ENCODE measurements around the gene CISH. TPM values are rescaled to one million over a fixed set of nuclear protein-coding genes. Genes with fewer than 3 reads are reported as not detected.

Gene CISH
- total RNA-seq, 1 experiment from 2014 or later: 1.6 TPM

GRCh38 chr3:50617911-50618481 is 6.4 kb upstream of the CISH start:
- no peak for TF ChIP-seq CTCF (IDR thresholded peaks at IDR 0.05; ENCODE audit: unreplicated experiment)
- Mint-ChIP-seq H3K4me1 (ENCODE audit: low read depth, unreplicated experiment) (peaks cover 30% of the 10 kb centered on the region), H3K27ac (ENCODE audit: unreplicated experiment) (no peak overlapping the region), H3K27me3 (ENCODE audit: unreplicated experiment) (peaks cover under 1% of the 10 kb centered on the region), H3K4me3 (ENCODE audit: low read depth, unreplicated experiment) (peak overlapping the region; percentile 95), H3K36me3 (ENCODE audit: insufficient read depth, unreplicated experiment) (peaks cover 26% of the 10 kb centered on the region), H3K9me3 (ENCODE audit: low read depth, unreplicated experiment) (no peaks in the 10 kb centered on the region)
- CTCF ChIA-PET: interaction anchor here (1.1 to 1.3 kb wide), 3 partner anchors 9 to 35 kb away, joined by 3 to 5 read pairs (median 4); no protein-coding TSS in a partner anchor
- no peak for DNase-seq
- no TSS peak for BruUV-seq (replicated peaks)
- intact Hi-C loops (cut with micrococcal nuclease; ENCODE audit: unreplicated experiment): loop anchor here (2.0 to 5.0 kb wide), 3 partner anchors 267 to 769 kb away; partner anchors contain the start of gene MANF

DNA sequence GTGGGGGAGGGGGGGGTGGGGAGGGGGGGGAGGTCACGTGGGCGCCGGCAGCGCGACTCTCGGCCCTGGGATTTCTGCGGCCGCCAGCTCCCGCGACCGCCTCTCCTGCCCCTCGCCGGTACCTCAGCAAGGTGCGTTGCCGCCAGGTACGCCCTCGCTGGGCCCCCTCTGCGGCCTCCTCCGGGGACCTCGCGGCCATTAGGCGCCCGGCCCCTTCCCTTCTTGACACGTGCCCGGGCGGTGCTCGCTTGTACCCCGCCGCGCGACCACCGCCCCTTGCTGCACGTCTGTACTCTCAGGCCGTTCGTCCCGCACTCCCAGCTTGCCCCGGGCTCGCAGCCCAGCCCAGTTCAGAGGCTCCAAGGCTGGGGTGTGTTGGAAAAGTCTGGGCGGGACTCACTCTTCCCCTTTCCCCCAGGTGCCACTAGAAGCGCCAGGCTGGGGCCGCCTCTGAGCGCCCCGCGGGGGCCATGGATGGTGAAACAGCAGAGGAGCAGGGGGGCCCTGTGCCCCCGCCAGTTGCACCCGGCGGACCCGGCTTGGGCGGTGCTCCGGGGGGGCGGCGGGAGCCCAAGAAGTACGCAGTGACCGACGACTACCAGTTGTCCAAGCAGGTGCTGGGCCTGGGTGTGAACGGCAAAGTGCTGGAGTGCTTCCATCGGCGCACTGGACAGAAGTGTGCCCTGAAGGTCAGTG is 5.7 kb upstream of the CISH start, which contains the start of gene MAPKAPK3:
Gene MAPKAPK3 (plus strand): TSS at position 56 of the 696 bp plus-strand sequence. CDS start 415 bp downstream, at position 471.
- DNase-seq: peak; percentile 37
- CTCF ChIA-PET: interaction anchor here (1.1 to 2.0 kb wide), 11 partner anchors 10 to 882 kb away, joined by 3 to 56 read pairs (median 6); partner anchors contain the start of genes DCAF1 and HEMK1
- BruUV-seq (replicated peaks): no TSS peak
- no peak for TF ChIP-seq CTCF (IDR thresholded peaks at IDR 0.05; ENCODE audit: unreplicated experiment)
- peaks cover 8% of the 10 kb centered on the region for H3K27me3 Mint-ChIP-seq (ENCODE audit: unreplicated experiment)
- peaks cover 36% of the 10 kb centered on the region for H3K4me1 Mint-ChIP-seq (ENCODE audit: low read depth, unreplicated experiment)
- intact Hi-C loops (cut with micrococcal nuclease; ENCODE audit: unreplicated experiment): loop anchor here (2.0 to 5.0 kb wide), 3 partner anchors 268 to 770 kb away; partner anchors contain the start of gene MANF
- H3K9me3 Mint-ChIP-seq (ENCODE audit: low read depth, unreplicated experiment): no peaks in the 10 kb centered on the region
- H3K4me3 Mint-ChIP-seq (ENCODE audit: low read depth, unreplicated experiment): peak within 1 kb of the TSS; percentile 95
- H3K36me3 Mint-ChIP-seq (ENCODE audit: insufficient read depth, unreplicated experiment): peaks cover 28% of the 10 kb centered on the region
- peak within 1 kb of the TSS; percentile 37 for H3K27ac Mint-ChIP-seq (ENCODE audit: unreplicated experiment)

- H3K9me3 Mint-ChIP-seq (ENCODE audit: low read depth, unreplicated experiment): no peaks in the 10 kb centered on the region
- peaks cover 13% of the 10 kb centered on the region for H3K27me3 Mint-ChIP-seq (ENCODE audit: unreplicated experiment)
- H3K4me3 Mint-ChIP-seq (ENCODE audit: low read depth, unreplicated experiment): peak overlapping the region; percentile 95
- H3K4me1 Mint-ChIP-seq (ENCODE audit: low read depth, unreplicated experiment): peaks cover 37% of the 10 kb centered on the region
- H3K27ac Mint-ChIP-seq (ENCODE audit: unreplicated experiment): peak overlapping the region; percentile 37
- DNase-seq: peak; percentile 91
- no peak for TF ChIP-seq CTCF (IDR thresholded peaks at IDR 0.05; ENCODE audit: unreplicated experiment)
- peaks cover 33% of the 10 kb centered on the region for H3K36me3 Mint-ChIP-seq (ENCODE audit: insufficient read depth, unreplicated experiment)
- no TSS peak for BruUV-seq (replicated peaks)
- CTCF ChIA-PET: interaction anchor here (1.2 to 2.0 kb wide), 9 partner anchors 11 to 883 kb away, joined by 4 to 56 read pairs (median 8); partner anchors contain the start of genes DCAF1 and HEMK1
- intact Hi-C loops (cut with micrococcal nuclease; ENCODE audit: unreplicated experiment): loop anchor here (1.0 to 5.0 kb wide), 5 partner anchors 36 to 771 kb away; partner anchors contain the start of gene MANF
These were observed 5.2 kb upstream of the CISH start for GRCh38 chr3:50616770-50617095.

DNA sequence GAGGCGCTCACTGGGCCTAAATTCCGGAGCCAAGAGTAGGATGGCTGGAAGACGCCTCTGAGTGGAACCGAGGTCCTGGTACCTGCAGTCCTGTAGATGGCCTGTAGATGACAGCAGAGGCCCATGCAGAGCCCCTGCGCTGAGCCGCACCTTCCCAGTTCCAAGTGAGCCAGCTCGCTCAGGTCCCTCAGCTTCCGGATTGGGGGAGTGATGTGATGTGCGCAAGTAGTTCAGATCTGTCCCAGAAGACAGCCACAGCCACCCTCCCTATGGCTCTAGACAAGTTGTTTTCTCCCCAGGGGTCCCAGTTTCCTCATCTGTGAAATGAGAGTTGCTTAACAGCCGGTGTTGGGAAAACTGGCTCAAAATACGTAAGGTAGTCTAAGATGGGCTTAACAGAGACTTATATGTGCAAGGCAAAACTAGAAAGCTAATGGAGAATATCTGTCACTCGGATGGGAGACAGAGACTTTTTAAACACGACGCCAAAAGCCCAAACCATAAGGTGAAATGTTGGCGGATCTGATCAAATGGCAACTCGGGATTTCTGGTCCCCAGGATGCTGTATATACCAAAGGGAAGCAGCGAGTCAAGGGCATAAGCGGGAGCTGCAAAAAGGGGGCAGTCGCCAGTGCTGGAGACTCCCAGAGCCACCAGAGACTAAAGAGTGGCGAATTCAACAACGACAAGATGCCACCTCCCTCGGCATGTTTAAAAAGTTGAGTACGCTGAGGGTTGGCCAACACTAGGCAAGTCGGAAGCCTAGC is 4.6 kb upstream of the CISH start:
- peak overlapping the region; percentile 37 for H3K27ac Mint-ChIP-seq (ENCODE audit: unreplicated experiment)
- peak; percentile 85 for DNase-seq
- peaks cover 39% of the 10 kb centered on the region for H3K36me3 Mint-ChIP-seq (ENCODE audit: insufficient read depth, unreplicated experiment)
- CTCF ChIA-PET: interaction anchor here (0.6 to 2.0 kb wide), 12 partner anchors 11 to 883 kb away, joined by 3 to 56 read pairs (median 6); partner anchors contain the start of genes DCAF1 and HEMK1
- peaks cover 37% of the 10 kb centered on the region for H3K4me1 Mint-ChIP-seq (ENCODE audit: low read depth, unreplicated experiment)
- no TSS peak for BruUV-seq (replicated peaks)
- peaks cover 13% of the 10 kb centered on the region for H3K27me3 Mint-ChIP-seq (ENCODE audit: unreplicated experiment)
- H3K9me3 Mint-ChIP-seq (ENCODE audit: low read depth, unreplicated experiment): no peaks in the 10 kb centered on the region
- intact Hi-C loops (cut with micrococcal nuclease; ENCODE audit: unreplicated experiment): loop anchor here (1.0 to 5.0 kb wide), 5 partner anchors 36 to 771 kb away; partner anchors contain the start of gene MANF
- TF ChIP-seq CTCF (IDR thresholded peaks at IDR 0.05; ENCODE audit: unreplicated experiment): peak; percentile 89
- H3K4me3 Mint-ChIP-seq (ENCODE audit: low read depth, unreplicated experiment): peak overlapping the region; percentile 95

Data from Calu3 (cell line).